ENCODE measurements around the gene PIEZO1.

- TF ChIP-seq POLR2A (IDR thresholded peaks at IDR 0.05) (no peak), EP300 (IDR thresholded peaks at IDR 0.05) (no peak), CTCF (IDR thresholded peaks at IDR 0.05) (no peak), POLR2AphosphoS5 (IDR thresholded peaks at IDR 0.05) (no peak)
Observed at GRCh38 chr16:88764080-88764479, 20.9 kb downstream of the PIEZO1 start.
